Heart left ventricle (tissue), 16 donors: Measurements from ENCODE around the gene SYNGAP1. TPM values are rescaled to one million over a fixed set of nuclear protein-coding genes. Genes with fewer than 3 reads are reported as not detected.
"Not testable (repeated sequence)": the region's sequence is repeated elsewhere in the genome, so short reads cannot be mapped to it uniquely, and the experiment has no call there.

Experiments
- ATAC-seq, 4 donors: fragments of 200-7000 bp; cut with Tn5 transposase; one replicate each; pipeline ENCODE4 v1.9.1; 2020 to 2022; ENCODE audit warnings: moderate library complexity in 4 of 4, mild to moderate bottlenecking in 3 of 4, moderate number of reproducible peaks in 1 of 4
- DNase-seq, 5 donors: peaks; one replicate each; pipeline ENCODE4 v3.0.0-alpha.2; 2020
- H3K27ac ChIP-seq, 12 donors: fragments of 200-600 bp; sonication (generic) in 4 of 12; one replicate each; pipeline versions ENCODE4 v1.5.0 to v1.8.0; 2016 to 2022; ENCODE audit warnings: mild to moderate bottlenecking in 2 of 12
- H3K27me3 ChIP-seq, 9 donors: fragments of 200-600 bp; sonication (generic) in 2 of 9; one replicate each; pipeline versions ENCODE4 v1.5.1 to v1.8.0; 2016 to 2022; ENCODE audit warnings: mild to moderate bottlenecking in 3 of 9
- H3K36me3 ChIP-seq, 9 donors: fragments of 200-600 bp; sonication (generic) in 2 of 9; one replicate each; pipeline versions ENCODE4 v1.5.0 to v1.8.0; 2018 to 2022; ENCODE audit warnings: mild to moderate bottlenecking in 2 of 9
- H3K4me1 ChIP-seq, 12 donors: fragments of 200-600 bp; sonication (generic) in 4 of 12; one replicate each; pipeline versions ENCODE4 v1.5.0 to v1.8.0; 2016 to 2022; ENCODE audit warnings: mild to moderate bottlenecking in 3 of 12
- H3K4me3 ChIP-seq, 12 donors: fragments of 200-600 bp; sonication (generic) in 4 of 12; one replicate each; pipeline versions ENCODE4 v1.5.0 to v1.8.0; 2017 to 2022; ENCODE audit warnings: mild to moderate bottlenecking in 9 of 12, moderate library complexity in 4 of 12
- H3K9me3 ChIP-seq, 12 donors: fragments of 200-600 bp; sonication (generic) in 4 of 12; one replicate each; pipeline versions ENCODE4 v1.5.0 to v1.8.0; 2016 to 2022; ENCODE audit warnings: mild to moderate bottlenecking in 1 of 12
- POLR2A ChIP-seq, 2 donors: fragments of 450-650 bp; IDR thresholded peaks; one replicate each; pipeline ENCODE4 v1.6.1; 2017; ENCODE audit warnings: antibody characterized with exemption in 2 of 2, mild to moderate bottlenecking in 2 of 2, moderate library complexity in 2 of 2
- WGBS, 4 donors: extraction: QIAGEN DNeasy Blood & Tissue Kit in 2 of 4; methylation state at CpG; one replicate each; pipeline versions ENCODE4 v1.1.5 to v1.1.7; 2013 to 2018; 5-methylcytosine and 5-hydroxymethylcytosine counted together
- intact Hi-C, 10 donors: fragments of 100-400 bp; cut with DNase I; formaldehyde crosslinking; loops; one replicate each; pipeline versions ENCODE4 v1.11.1 to v1.14.2; 2022
- polyA plus RNA-seq, 2 donors: library from polyadenylated mRNA; stranded (reverse); fragments of 200-250 nt; gene quantifications; one replicate each; pipeline ENCODE4 v1.2.3, GENCODE V29; 2013
- total RNA-seq, 9 donors: library from RNA; depleted of rRNA in 2 of 9; stranded (reverse); fragments of >200 nt in 2 of 9; fragmentation: NEBNext Ultra II Directional in 3 of 9; extraction: Animal tissue kit (Norgen Biotek cat#: 25700) in 3 of 9; gene quantifications; one replicate each; pipeline versions ENCODE4 v1.1.0 to v1.2.4, GENCODE V29; 2016 to 2023
- TF ChIP-seq, protein P1 (sequence below), 12 donors: fragments of 200-600 bp; sonication (generic) in 4 of 12; IDR thresholded peaks; one replicate each; pipeline versions ENCODE4 v1.5.0 to v1.8.0; 2018 to 2022; ENCODE audit warnings: antibody characterized with exemption in 12 of 12, mild to moderate bottlenecking in 5 of 12
- donor health status: ischemic (EF 13 %, LVEDD 7.1; RV severe dilation, severe dysfunction).
- donor health status: healthy with polysubstance abuse.
- donor health status: DM: no; HTN: yes; CAD: no.
- donor health status: DM: no; HTN: no; CAD: no.
- donor health status: ischemic (EF 25% LVEDD 6.9; RV normal size, moderate dysfunction).
- donor health status: ischemic (EF 25% LVEDD 5.7; RV mildly dilated, moderate dysfunction).
- donor health status: healthy.
- donor health status: DM: yes; HTN: yes; CAD: no.
- donor health status: ischemic (EF 35%, LVEDD 5.7; RV mildly dilated, moderate dysfunction).
- donor health status: nonischemic (EF 11% LVEDD 7.7; RV severe dilation, severe dysfunction).
- donor health status: DM: yes; HTN: yes; CAD: no.
- donor health status: PGD.
- donor health status: ischemic (EF 29% LVEDD 5.4; RV normal size, mild dysfunction).
- donor health status: nonischemic (EF 23%, LVEDD 6.1; RV moderate dilation, normal function).

The SYNGAP1 gene
- total and polyA plus RNA-seq, 11 donors = 2.4 to 9.9 (median 5.0) TPM

DNA sequence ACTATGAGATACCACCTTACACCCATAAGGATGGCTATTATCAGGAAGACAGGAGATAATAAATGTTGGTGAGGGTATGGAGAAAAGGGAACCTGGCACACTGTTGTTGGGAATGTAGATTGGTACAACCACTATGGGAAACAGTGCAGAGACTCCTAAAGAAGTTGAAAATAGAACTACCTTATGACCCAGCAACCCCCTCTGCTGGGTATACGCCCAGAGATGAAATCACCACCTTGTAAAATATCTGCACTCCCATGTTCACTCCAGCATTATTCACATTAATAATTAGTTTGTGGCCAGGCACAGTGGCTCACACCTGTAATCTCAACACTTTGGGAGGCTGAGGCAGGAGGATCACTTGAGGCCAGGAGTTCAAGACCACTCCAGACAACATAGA lies 61.3 kb downstream of the SYNGAP1 start:
- DNase-seq (no peak), ATAC-seq (no peak)
- TF ChIP-seq POLR2A (IDR thresholded peaks at IDR 0.05) = no peak
- TF ChIP-seq, protein P1, sequence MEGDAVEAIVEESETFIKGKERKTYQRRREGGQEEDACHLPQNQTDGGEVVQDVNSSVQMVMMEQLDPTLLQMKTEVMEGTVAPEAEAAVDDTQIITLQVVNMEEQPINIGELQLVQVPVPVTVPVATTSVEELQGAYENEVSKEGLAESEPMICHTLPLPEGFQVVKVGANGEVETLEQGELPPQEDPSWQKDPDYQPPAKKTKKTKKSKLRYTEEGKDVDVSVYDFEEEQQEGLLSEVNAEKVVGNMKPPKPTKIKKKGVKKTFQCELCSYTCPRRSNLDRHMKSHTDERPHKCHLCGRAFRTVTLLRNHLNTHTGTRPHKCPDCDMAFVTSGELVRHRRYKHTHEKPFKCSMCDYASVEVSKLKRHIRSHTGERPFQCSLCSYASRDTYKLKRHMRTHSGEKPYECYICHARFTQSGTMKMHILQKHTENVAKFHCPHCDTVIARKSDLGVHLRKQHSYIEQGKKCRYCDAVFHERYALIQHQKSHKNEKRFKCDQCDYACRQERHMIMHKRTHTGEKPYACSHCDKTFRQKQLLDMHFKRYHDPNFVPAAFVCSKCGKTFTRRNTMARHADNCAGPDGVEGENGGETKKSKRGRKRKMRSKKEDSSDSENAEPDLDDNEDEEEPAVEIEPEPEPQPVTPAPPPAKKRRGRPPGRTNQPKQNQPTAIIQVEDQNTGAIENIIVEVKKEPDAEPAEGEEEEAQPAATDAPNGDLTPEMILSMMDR (IDR thresholded peaks at IDR 0.05) = no peak
- 50 to 57% (median 52%) methylated on average over 1 of the region's 1 CpG for WGBS, 4 donors
- H3K27ac ChIP-seq = no peak overlapping the region
- H3K9me3 ChIP-seq = peaks cover 0 to 2% (median 0%) of the 10 kb centered on the region in 12 donors
- H3K4me1 ChIP-seq = no peaks in the 10 kb centered on the region
- peaks cover 0 to 4% (median 0%) of the 10 kb centered on the region in 9 donors for H3K27me3 ChIP-seq
- no peaks in the 10 kb centered on the region for H3K36me3 ChIP-seq
- no peak overlapping the region for H3K4me3 ChIP-seq
- intact Hi-C loops = no loop called here

DNA sequence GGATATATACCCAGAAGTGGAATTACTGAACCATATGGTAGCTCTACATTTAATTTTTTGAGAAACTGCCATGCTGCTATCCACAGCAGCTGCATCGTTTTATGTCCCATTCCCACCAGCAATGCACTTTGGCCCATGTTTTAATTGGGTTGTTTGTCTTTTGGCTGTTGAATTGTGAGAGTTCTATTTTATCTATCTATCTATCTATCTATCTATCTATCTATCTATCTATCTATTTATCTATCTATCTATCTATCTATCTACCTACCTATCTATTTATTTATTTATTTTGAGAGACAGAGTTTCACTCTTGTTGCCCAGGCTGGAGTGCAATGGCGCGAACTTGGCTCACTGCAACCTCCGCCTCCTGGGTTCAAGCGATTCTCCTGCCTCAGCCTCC lies 62.8 kb downstream of the SYNGAP1 start:
- H3K27me3 ChIP-seq, intact Hi-C loops, H3K9me3 ChIP-seq, H3K4me1 ChIP-seq, H3K4me3 ChIP-seq, H3K27ac ChIP-seq, ATAC-seq, H3K36me3 ChIP-seq, DNase-seq: not testable (repeated sequence)
- 85 to 93% (median 92%) methylated on average over 5 of the region's 5 CpGs for WGBS, 4 donors

DNA sequence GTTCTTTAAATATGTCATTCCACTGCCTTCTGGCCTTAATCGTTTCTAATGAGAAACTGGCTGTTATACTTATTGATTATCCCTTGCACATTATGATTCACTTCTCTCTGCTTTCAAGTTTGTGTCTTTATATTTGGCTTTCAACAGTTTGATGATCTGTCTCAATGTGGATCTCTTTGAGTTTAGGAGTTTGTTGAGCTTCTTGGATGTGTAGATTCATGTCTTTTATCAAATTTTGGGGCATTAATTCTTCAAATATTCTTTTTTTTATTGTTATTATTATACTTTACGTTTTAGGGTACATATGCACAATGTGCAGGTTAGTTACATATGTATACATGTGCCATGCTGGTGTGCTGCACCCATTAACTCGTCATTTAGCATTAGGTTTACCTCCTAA lies 63.8 kb downstream of the SYNGAP1 start:
- WGBS, 4 donors = 57 to 75% (median 60%) methylated on average over 3 of the region's 3 CpGs
- Histone ChIP-seq H3K4me1 (no peaks in the 10 kb centered on the region), H3K27me3 (peaks cover 0 to 3% (median 0%) of the 10 kb centered on the region in 9 donors), H3K4me3 (no peak overlapping the region), H3K9me3 (peaks cover 0 to 2% (median 0%) of the 10 kb centered on the region in 12 donors), H3K36me3 (no peaks in the 10 kb centered on the region), H3K27ac (no peak overlapping the region)
- TF ChIP-seq, protein P1 (IDR thresholded peaks at IDR 0.05) = no peak
- no peak for TF ChIP-seq POLR2A (IDR thresholded peaks at IDR 0.05)
- no peak for ATAC-seq
- intact Hi-C loops = no loop called here
- no peak for DNase-seq

DNA sequence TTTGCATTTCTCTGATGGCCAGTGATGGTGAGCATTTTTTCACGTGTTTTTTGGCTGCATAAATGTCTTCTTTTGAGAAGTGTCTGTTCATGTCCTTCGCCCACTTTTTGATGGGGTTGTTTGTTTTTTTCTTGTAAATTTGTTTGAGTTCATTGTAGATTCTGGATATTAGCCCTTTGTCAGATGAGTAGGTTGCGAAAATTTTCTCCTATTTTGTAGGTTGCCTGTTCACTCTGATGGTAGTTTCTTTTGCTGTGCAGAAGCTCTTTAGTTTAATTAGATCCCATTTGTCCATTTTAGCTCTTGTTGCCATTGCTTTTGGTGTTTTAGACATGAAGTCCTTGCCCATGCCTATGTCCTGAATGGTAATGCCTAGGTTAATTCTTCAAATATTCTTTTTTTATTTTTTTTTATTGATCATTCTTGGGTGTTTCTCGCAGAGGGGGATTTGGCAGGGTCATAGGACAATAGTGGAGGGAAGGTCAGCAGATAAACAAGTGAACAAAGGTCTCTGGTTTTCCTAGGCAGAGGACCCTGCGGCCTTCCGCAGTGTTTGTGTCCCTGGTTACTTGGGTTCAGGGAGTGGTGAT lies 64.9 kb downstream of the SYNGAP1 start:
- H3K9me3 ChIP-seq, H3K27me3 ChIP-seq, H3K4me3 ChIP-seq, H3K27ac ChIP-seq, H3K4me1 ChIP-seq, DNase-seq, intact Hi-C loops, H3K36me3 ChIP-seq, ATAC-seq: not testable (repeated sequence)
- 62 to 86% (median 84%) methylated on average over 3 to 4 of the region's 6 CpGs for WGBS, 4 donors

DNA sequence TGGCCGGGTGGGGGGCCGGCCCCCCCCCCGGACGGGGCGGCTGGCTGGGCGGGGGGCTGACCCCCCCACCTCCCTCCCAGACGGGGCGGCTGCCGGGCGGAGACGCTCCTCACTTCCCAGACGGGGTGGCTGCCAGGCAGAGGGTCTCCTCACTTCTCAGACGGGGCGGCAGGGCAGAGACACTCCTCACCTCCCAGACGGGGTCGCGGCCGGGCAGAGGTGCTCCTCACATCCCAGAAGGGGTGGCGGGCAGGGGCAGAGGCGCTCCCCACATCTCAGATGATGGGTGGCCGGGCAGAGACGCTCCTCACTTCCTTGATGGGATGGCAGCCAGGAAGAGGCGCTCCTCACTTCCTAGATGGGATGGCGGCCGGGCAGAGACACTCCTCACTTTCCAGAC lies 65.8 kb downstream of the SYNGAP1 start:
- H3K9me3 ChIP-seq, H3K36me3 ChIP-seq, ATAC-seq, H3K27me3 ChIP-seq, H3K4me1 ChIP-seq, intact Hi-C loops, H3K4me3 ChIP-seq, H3K27ac ChIP-seq, DNase-seq: not testable (repeated sequence)
- WGBS, 4 donors = 86 to 88% (median 86%) methylated on average over 10 to 25 of the region's 25 CpGs

DNA sequence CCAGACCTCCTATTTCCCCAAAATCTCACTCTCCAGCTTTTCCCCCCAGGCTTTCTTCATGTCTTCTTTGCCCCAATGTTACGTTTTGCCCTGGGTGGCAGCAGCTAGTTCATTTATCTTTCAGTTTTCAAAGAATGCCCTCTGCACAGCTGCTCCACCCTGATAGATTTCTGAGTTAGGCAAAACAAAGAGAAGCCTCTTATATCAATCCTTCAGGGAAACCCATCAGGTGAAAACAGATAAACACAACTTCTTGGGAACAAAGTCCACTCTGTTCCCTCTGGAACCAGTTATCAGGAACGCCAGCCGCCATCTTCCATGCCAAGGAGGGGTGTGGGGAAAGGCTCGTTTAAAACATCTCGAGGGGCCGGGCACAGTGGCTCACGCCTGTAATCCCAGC lies 68.5 kb downstream of the SYNGAP1 start:
- ATAC-seq (no peak), DNase-seq (no peak)
- Histone ChIP-seq H3K27me3 (peaks cover 0 to 3% (median 0%) of the 10 kb centered on the region in 9 donors), H3K4me3 (no peak overlapping the region), H3K36me3 (no peaks in the 10 kb centered on the region), H3K4me1 (no peaks in the 10 kb centered on the region), H3K27ac (no peak overlapping the region), H3K9me3 (peaks cover 0 to 2% (median 0%) of the 10 kb centered on the region in 12 donors)
- intact Hi-C loops = no loop called here
- TF ChIP-seq, protein P1 (IDR thresholded peaks at IDR 0.05) = no peak
- TF ChIP-seq POLR2A (IDR thresholded peaks at IDR 0.05) = no peak
- 65 to 76% (median 73%) methylated on average over 7 of the region's 7 CpGs for WGBS, 4 donors
